ENCODE measurements around the gene STK11.
"Not testable (repeated sequence)": the region's sequence is repeated elsewhere in the genome, so short reads cannot be mapped to it uniquely, and the experiment has no call there.

The STK11 gene

DNA sequence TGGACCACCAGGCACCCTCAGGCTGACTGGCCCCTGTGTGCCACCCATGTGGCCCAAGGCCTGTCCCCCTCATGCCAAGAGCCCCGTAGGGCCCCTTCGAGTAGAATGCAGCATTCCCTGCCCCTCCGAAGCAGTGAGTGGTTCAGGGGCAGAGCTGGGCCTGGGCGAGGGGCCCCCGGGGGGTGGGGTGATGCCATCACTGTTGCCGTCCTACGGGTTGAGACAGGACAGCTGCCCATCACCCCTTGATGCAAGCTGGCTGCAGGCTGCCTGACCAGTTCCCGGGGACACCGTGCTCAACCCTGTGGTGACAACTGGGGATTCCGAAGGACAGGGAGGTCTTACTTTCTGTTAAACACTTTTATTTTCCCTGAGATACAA lies 36.2 kb upstream of the STK11 start:
- DNase-seq = no peak

GRCh38 chr19:1169921-1170885 lies 35.4 kb upstream of the STK11 start:
- no peak for DNase-seq

- DNase-seq = no peak
These were observed 34.4 kb upstream of the STK11 start for GRCh38 chr19:1170938-1171754.

DNA sequence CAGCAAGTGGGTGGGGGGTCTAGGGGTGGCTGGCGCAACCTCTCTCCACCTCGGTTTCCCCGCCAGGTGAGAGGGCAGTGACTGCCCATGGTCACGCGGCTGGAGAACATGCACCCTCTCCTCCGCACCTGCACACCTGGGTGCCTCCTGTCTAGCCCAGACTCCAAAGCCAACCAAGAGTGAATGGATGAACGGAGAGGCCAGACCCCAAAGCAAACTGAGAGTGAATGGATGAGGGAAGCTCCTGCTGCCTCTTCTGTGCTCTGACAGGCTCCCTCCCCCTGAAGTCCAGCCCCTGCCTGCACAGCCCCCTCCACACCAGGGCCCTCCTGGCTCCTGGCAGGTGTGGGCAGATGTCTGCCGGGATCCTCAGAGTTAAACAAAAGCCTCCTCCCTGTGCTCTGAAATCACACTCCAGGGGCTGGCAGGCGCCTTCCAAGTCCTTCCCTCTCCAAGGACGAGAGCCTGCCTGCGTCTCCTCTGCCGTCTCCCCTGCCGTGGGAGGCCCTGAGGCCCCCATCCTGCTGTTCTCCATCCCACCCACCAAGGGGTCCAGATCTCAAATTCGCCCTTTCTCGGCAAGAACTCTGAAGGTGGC lies 33.7 kb upstream of the STK11 start:
- no peak for DNase-seq

DNA sequence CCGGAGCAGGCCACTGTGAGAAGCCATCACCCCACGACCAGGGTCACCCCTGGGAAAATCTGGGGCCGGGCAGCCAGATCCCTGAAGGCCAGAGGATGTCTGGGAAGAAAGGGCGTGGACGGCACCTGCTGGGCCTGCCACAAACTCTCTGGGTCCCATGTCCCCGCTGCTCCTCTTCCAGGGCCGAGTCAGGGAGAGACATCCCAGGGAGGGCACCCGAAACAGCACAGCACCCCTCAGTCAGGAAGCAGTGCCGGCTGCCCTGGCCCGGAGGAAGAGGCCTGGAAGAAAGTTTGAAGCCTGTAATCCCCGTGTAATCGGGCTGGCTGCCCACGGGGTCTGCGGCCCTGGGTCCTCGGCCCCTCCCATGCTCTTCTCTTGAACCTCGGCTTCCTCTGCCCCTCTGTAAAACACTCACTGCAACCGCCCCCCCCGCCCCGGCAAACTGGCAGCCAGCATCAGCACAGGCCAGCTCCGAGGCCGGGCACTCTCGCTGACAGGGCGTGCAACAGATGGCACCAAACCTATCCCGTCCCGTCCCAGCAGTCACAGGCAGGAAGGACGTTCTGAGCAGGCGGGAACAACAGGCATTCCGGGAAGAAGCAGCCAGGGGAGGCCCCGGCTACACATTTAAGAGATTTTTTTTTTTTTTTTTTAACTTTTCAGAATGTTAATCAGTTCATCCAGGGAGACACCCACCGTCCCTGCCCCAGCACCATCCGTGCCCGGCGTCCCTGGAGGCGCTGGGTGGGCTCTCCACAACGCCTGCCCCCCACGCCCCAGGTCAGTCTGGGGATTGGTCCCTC lies 33.0 kb upstream of the STK11 start:
- DNase-seq = no peak

GRCh38 chr19:1173159-1173844 lies 32.3 kb upstream of the STK11 start:
- DNase-seq = no peak

GRCh38 chr19:1173845-1174809 lies 31.5 kb upstream of the STK11 start, which contains the start of gene SBNO2:
SBNO2 (minus strand) TSS chr19:1174268; CDS start chr19:1154276, 19,992 bp downstream.
- DNase-seq = peak; percentile 95

DNA sequence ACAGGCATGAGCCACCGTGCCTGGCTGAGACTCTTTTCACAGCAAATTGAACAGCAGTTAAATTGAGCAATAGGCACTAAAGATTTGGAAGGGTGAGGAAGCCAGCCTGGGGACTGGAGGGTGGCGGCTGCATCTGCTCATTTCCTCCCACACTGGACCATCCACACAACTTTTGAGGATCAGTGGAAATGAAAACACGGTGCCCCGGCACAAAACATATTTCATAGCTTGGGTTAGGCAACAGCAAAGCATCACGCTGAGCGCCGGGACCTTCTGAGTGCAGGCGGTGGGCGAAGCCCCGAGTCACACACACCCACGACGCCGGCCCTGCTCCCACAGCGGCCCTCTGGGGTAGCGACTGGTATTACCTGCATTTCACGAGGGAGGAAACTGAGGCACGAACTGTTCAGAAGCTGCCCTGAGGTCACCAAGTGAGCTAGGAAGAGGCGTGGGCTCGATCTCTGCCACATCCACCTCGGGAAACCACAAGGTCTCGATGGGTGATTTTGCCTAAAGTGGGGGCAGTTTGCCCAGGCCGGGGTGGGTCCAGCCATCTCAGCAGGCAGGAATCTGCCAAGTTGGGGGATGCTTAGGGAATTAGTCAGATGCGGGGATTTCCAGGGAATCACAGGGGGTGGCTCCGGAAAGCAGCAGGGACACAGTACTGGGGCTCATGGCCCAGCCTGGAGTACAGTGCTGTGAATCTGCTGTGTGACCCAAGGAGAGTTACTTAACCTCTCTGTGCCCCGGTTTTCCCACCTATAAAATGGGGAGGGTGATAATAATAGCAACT lies 28.1 kb upstream of the STK11 start:
- no peak for DNase-seq

DNA sequence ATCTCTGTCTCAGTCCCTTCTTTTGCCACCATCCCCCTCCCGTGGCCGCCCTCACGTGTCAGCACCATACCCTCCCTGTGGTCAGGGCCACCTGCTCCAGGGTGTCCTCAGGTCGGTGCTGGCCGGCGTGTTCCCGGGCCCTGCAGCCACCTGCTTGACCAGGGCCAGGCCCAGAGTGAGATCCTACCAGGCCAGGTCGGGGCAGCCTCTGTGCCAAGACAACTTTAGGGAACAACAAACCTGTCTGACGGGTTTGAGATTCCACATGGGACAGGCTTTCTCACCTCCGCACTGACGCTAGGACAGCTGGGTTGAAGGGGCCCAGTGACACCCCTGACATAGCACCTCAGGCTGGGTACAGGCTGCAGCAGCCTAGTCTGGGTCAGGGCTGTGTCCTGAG lies 24.0 kb upstream of the STK11 start:
- no peak for DNase-seq

DNA sequence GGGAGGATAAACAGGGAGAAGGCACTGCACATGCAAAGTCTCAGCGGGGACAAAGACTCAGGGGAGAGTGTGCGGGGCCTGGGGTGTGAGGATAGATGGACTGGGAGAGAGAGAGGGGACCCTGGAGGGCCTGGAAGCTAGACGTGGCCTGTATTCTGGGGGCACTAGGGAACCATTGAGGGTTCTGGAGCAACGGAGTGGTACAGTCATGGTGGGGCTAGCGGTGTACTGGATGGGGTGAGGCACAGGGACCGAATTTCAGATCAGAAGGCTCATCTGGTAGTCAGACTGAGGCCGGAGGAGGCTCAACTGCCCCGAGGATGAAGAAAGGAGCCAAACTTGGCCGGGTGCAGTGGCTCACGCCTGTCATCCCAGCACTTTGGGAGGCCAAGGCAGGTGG lies 23.5 kb upstream of the STK11 start:
- no peak for DNase-seq

DNA sequence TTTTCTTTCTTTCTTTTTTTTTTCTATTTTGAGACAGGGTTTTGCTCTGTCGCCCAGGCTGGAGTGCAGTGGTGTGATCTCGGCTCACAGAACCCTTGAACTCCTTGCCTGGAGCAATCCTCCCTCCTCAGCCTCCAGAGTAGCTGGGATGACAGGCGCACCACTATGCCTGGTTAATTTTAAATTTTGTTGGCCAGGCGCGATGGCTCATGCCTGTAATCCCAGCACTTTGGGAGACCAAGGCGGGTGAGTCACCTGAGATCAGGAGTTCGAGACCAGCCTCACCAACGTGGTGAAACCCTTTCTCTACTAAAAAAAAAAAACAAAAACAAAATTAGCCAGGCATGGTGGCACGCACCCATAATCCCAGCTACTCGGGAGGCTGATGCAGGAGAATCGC lies 22.9 kb upstream of the STK11 start:
- no peak for DNase-seq

DNA sequence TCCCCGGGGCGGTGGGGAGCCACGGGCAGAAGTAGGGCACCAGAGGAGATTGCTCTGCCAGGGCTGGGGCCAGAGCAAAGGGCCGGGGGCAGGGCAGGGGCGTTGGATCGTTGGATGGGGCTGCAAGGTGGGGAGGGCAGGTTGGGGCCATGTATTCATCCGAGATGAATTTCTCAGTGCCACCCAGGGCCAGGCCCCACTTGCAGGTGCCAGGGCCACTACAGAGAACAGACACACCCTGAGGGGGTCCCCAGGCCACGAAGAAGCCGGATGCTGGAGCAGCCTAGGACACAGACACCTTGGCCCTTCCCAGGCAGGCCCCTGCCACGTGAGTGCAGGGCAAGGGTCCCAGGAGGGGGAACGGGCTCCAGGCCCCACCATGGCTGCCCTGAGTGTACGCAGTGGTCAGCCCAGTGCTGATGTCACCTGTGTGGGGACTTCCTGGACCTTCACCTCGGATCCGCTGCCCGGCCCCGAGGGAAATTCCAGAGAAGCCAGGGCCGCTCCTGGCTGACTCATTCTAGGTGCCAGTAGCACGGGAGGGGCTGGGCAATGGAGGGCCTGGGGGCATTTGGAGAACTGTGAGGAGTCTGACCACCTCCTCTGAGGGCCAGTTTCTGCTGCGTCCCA lies 21.9 kb upstream of the STK11 start:
- no peak for DNase-seq

GRCh38 chr19:1189419-1189818 lies 16.2 kb upstream of the STK11 start:
- DNase-seq = peak; percentile 46

GRCh38 chr19:1199531-1199930 lies 6.0 kb upstream of the STK11 start:
- no peak for DNase-seq

DNA sequence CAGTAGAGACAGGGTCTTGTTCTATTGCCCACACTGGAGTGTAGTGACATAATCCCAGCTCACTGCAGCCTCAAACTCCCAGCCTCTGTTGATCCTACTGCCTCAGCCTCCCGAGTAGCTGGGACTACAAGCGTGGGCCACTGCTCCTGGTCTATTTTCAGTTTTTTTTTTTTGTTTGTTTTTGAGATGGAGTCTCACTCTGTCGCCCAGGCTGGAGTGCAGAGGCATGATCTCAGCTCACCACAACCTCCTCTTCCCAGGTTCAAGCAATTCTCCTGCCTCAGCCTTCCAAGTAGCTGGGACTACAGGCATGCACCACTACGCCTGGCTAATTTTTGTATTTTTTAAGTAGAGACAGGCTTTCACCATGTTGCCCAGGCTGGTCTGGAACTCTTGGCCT lies 5.0 kb upstream of the STK11 start:
- DNase-seq = not testable (repeated sequence)

- DNase-seq = no peak
These were observed 729 bp downstream of the STK11 start for GRCh38 chr19:1206150-1206863.

DNA sequence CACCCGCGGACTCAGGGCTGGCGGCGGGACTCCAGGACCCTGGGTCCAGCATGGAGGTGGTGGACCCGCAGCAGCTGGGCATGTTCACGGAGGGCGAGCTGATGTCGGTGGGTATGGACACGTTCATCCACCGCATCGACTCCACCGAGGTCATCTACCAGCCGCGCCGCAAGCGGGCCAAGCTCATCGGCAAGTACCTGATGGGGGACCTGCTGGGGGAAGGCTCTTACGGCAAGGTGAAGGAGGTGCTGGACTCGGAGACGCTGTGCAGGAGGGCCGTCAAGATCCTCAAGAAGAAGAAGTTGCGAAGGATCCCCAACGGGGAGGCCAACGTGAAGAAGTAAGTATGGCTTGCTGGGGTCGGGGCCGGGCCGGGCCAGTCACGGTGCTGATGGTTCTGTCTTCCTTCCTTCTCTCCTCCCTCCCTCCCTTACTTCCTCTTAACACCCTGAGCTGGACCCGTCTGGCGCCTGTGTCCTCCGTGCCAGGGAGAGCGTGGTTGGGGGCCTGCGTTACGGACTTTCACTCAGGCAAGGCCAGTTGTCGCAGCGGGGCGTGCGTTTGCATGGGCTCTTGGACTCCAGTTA lies 1.4 kb downstream of the STK11 start:
- DNase-seq = peak; percentile 25

GRCh38 chr19:1208830-1209229 lies 3.3 kb downstream of the STK11 start:
- DNase-seq = not testable (repeated sequence)

Data from stimulated activated CD4-positive, alpha-beta T cell treated with anti-CD3 and anti-CD28 coated beads, Interleukin-12 subunit alpha, Interleukin-12 subunit beta, amount 100 ng/mL, for 4 hours (primary cell).